Measurements from ENCODE around the gene MEIS2. TPM values are rescaled to one million over a fixed set of nuclear protein-coding genes. Genes with fewer than 3 reads are reported as not detected.

Gene MEIS2
- total and polyA plus RNA-seq, 12 donors = 36.2 to 139 (median 74.8) TPM

GRCh38 chr15:37002041-37002672 is 98.2 kb downstream of the MEIS2 start:
- no peak for TF ChIP-seq CTCF (IDR thresholded peaks at IDR 0.05)
- no peak for DNase-seq
- intact Hi-C loops (cut with DNase I) = no loop called here
- Histone ChIP-seq H3K36me3 (replicated peaks in 1 of 2) (no peaks in the 10 kb centered on the region), H3K4me1 (replicated peaks in 1 of 2) (peaks cover 1 to 3% of the 10 kb centered on the region in 2 donors), H3K27ac (no peak overlapping the region), H3K4me3 (no peak overlapping the region), H3K9me3 (replicated peaks in 1 of 3) (no peaks in the 10 kb centered on the region), H3K27me3 (no peaks in the 10 kb centered on the region)
- WGBS, 4 donors = 85 to 96% (median 93%) methylated on average over 4 of the region's 4 CpGs

- no peaks in the 10 kb centered on the region for H3K27me3 ChIP-seq
- H3K36me3 ChIP-seq (replicated peaks in 1 of 2) = no peaks in the 10 kb centered on the region
- H3K4me1 ChIP-seq (replicated peaks in 1 of 2) = peaks cover 3 to 9% of the 10 kb centered on the region in 2 donors
- TF ChIP-seq POLR2A (IDR thresholded peaks at IDR 0.05) (no peak), CTCF (IDR thresholded peaks at IDR 0.05) (no peak)
- no peak overlapping the region for H3K27ac ChIP-seq
- intact Hi-C loops (cut with DNase I) = no loop called here
- no peaks in the 10 kb centered on the region for H3K9me3 ChIP-seq (replicated peaks in 1 of 3)
- no peak overlapping the region for H3K4me3 ChIP-seq
- DNase-seq = no peak
Measured at GRCh38 chr15:37001417-37001816, 98.9 kb downstream of the MEIS2 start.

- Histone ChIP-seq H3K27me3 (no peaks in the 10 kb centered on the region), H3K9me3 (replicated peaks in 1 of 3) (no peaks in the 10 kb centered on the region), H3K4me3 (no peak overlapping the region), H3K4me1 (replicated peaks in 1 of 2) (peaks cover 3 to 13% of the 10 kb centered on the region in 2 donors), H3K27ac (no peak overlapping the region), H3K36me3 (replicated peaks in 1 of 2) (no peaks in the 10 kb centered on the region)
- TF ChIP-seq POLR2A (IDR thresholded peaks at IDR 0.05) = no peak
- TF ChIP-seq CTCF (IDR thresholded peaks at IDR 0.05) = no peak
- WGBS, 4 donors = 91 to 98% (median 94%) methylated on average over 1 of the region's 1 CpG
- DNase-seq = no peak
- intact Hi-C loops (cut with DNase I) = no loop called here
Measured at GRCh38 chr15:36999778-37000177, 100.6 kb downstream of the MEIS2 start.

GRCh38 chr15:36996538-36997181 is 103.7 kb downstream of the MEIS2 start:
- TF ChIP-seq CTCF (IDR thresholded peaks at IDR 0.05) (no peak), POLR2A (IDR thresholded peaks at IDR 0.05) (no peak)
- Histone ChIP-seq H3K4me3 (no peak overlapping the region), H3K36me3 (replicated peaks in 1 of 2) (no peaks in the 10 kb centered on the region), H3K9me3 (replicated peaks in 1 of 3) (peaks cover 0 to 8% (median 0%) of the 10 kb centered on the region in 3 donors), H3K27me3 (no peaks in the 10 kb centered on the region), H3K4me1 (replicated peaks in 1 of 2) (peaks cover 3 to 13% of the 10 kb centered on the region in 2 donors), H3K27ac (peak overlapping the region in 2 of 5 donors; percentile 20 to 36)
- DNase-seq = no peak
- intact Hi-C loops (cut with DNase I) = no loop called here
- 61 to 72% (median 70%) methylated on average over 4 of the region's 4 CpGs for WGBS, 4 donors

Data from adrenal gland (tissue), 12 donors.